22Rv1 (cell line): ENCODE data around the gene CDC14A.

ENCODE experiments used
- ZFX ChIP-seq: fragments of 450-650 bp; IDR thresholded peaks from 2 replicates; pipeline ENCODE4 v1.6.1; 2017; ENCODE audit warnings: antibody characterized with exemption, borderline replicate concordance
- TF ChIP-seq, protein P1 (sequence below): fragments of 450-650 bp; IDR thresholded peaks from 2 replicates; pipeline ENCODE4 v1.5.1; 2017; ENCODE audit warnings: mild to moderate bottlenecking

DNA sequence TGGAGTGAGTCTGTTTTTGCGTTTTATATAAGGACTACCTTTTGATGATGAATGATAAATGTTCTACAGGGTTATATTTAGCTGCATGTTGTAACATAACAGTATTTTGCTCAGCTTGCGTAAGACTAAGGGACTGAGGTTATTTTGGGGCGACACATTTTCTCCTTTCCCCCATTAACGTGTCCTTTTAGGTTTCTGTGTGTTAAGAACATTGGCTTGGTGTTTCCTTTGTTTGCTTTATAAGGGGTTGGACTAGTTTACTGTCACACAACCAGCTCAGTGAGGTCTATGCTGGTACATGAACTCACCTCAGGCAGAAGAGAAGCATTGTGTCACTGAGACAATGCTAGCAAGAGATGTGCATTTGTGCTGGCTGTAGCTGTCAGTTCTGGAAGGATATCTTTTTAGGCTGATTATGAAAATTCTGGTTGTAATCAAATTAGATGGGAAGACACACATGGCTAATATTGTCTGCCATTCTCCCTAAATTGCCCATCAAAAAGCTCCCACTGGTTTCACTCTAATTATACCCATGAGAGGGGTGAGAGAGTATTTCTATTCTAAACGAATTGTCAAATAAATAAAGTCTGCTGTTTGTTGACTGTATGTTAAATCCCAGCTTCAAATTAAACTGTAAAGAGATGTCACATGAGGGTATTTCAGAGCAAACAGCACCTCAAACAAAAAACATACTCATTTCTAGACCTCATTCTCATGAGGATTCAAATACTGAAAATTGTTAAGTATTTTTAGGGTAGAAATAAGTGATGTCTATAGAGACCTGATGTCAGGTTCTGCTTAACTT is 62.6 kb downstream of the CDC14A start:
- TF ChIP-seq, protein P1, sequence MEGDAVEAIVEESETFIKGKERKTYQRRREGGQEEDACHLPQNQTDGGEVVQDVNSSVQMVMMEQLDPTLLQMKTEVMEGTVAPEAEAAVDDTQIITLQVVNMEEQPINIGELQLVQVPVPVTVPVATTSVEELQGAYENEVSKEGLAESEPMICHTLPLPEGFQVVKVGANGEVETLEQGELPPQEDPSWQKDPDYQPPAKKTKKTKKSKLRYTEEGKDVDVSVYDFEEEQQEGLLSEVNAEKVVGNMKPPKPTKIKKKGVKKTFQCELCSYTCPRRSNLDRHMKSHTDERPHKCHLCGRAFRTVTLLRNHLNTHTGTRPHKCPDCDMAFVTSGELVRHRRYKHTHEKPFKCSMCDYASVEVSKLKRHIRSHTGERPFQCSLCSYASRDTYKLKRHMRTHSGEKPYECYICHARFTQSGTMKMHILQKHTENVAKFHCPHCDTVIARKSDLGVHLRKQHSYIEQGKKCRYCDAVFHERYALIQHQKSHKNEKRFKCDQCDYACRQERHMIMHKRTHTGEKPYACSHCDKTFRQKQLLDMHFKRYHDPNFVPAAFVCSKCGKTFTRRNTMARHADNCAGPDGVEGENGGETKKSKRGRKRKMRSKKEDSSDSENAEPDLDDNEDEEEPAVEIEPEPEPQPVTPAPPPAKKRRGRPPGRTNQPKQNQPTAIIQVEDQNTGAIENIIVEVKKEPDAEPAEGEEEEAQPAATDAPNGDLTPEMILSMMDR = no peak
- no peak for TF ChIP-seq ZFX
